ENCODE data around the gene NR2E1.

NR2E1 gene

DNA sequence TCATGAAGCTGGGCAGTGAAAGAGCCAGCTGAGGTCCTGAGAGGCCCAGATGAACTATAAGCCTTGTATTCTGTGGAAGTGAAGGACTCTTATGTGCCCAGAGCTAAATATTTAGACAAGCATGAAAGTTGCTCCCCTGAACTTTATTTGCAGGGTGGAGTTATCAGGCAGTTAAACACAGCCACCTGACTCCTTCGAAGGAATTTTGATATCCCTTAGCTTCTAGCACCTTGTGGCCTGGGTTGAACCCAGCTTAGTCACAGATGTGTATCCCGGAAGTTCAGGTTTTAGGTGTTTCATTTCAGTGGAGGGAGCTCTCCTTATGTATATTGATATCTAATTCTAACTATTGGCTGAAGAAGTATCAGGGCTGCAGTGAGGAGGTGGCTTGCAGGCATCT, 20.4 kb downstream of the NR2E1 start:
- Histone ChIP-seq H3K36me3 (ENCODE audit: control insufficient read depth in 5 of 5, insufficient read depth in 5 of 5, low read length in 5 of 5) (no peaks in the 10 kb centered on the region), H3K9ac (ENCODE audit: low read length in 5 of 5) (no peak overlapping the region), H3K4me1 (ENCODE audit: control insufficient read depth in 5 of 5, insufficient read depth in 5 of 5, low read length in 5 of 5) (no peaks in the 10 kb centered on the region), H3K27ac (ENCODE audit: low read depth, low read length) (no peak overlapping the region), H3K9me3 (ENCODE audit: control insufficient read depth in 5 of 5, low read length in 5 of 5) (no peaks in the 10 kb centered on the region), H3K27me3 (ENCODE audit: control insufficient read depth in 5 of 5, insufficient read depth in 4 of 5, low read length in 5 of 5) (peaks cover 0 to 14% (median 4%) of the 10 kb centered on the region in 5 donors), H3K4me3 (ENCODE audit: low read depth in 1 of 5, low read length in 5 of 5) (no peak overlapping the region)

DNA sequence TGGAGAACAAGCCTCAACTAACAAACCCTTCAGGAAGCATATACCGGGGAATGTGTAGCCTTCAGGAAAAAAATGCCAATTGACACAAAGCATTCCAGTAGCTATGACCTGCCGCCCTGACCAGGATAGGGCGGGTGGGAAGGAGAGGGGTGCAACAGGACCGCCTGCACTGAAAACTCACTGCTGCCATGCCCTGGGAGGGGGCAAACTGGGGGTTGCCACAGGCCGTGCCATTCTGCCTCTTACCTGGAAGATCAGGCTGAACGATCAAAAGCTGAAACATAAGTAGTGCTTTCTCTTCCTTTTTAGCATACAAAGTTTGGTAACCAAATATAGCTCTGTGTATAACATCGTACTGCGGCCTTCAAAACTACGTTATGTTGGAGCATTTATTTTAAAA, 21.7 kb downstream of the NR2E1 start:
- no peak overlapping the region for H3K9ac ChIP-seq (ENCODE audit: low read length in 5 of 5)
- H3K27ac ChIP-seq (ENCODE audit: low read depth, low read length), result no peak overlapping the region

DNA sequence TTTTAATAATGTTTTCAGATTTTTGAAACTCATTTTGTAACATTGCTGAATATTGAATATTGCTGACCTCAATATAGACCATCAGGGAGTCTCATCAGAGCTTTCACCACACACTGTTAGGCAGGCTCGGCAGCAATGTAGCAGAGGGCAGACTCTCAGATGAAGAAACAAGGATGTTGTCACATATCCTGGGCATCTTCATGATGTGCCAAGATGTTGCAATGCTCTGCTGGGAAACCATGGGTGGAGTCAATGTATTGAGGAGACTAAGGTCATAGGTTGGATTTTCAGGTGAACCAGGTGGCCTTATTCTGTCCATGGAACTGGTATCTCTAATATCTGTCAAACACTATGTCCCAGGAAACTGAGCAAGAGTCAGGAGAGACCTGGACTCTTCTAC, 27.3 kb downstream of the NR2E1 start:
- Histone ChIP-seq H3K4me1 (ENCODE audit: control insufficient read depth in 5 of 5, insufficient read depth in 5 of 5, low read length in 5 of 5) (no peaks in the 10 kb centered on the region), H3K36me3 (ENCODE audit: control insufficient read depth in 5 of 5, insufficient read depth in 5 of 5, low read length in 5 of 5) (no peaks in the 10 kb centered on the region), H3K9ac (ENCODE audit: low read length in 5 of 5) (no peak overlapping the region), H3K4me3 (ENCODE audit: low read depth in 1 of 5, low read length in 5 of 5) (no peak overlapping the region), H3K27ac (ENCODE audit: low read depth, low read length) (no peak overlapping the region), H3K9me3 (ENCODE audit: control insufficient read depth in 5 of 5, low read length in 5 of 5) (no peaks in the 10 kb centered on the region), H3K27me3 (ENCODE audit: control insufficient read depth in 5 of 5, insufficient read depth in 4 of 5, low read length in 5 of 5) (peaks cover 0 to 4% (median 0%) of the 10 kb centered on the region in 5 donors)

More for the DNA sequence above, 21.7 kb downstream of the NR2E1 start:
- H3K4me3 ChIP-seq (ENCODE audit: low read depth in 1 of 5, low read length in 5 of 5), result no peak overlapping the region
- H3K27me3 ChIP-seq (ENCODE audit: control insufficient read depth in 5 of 5, insufficient read depth in 4 of 5, low read length in 5 of 5), result peaks cover 0 to 14% (median 4%) of the 10 kb centered on the region in 5 donors
- no peaks in the 10 kb centered on the region for H3K4me1 ChIP-seq (ENCODE audit: control insufficient read depth in 5 of 5, insufficient read depth in 5 of 5, low read length in 5 of 5)
- H3K36me3 ChIP-seq (ENCODE audit: control insufficient read depth in 5 of 5, insufficient read depth in 5 of 5, low read length in 5 of 5), result no peaks in the 10 kb centered on the region
- H3K9me3 ChIP-seq (ENCODE audit: control insufficient read depth in 5 of 5, low read length in 5 of 5), result no peaks in the 10 kb centered on the region

DNA sequence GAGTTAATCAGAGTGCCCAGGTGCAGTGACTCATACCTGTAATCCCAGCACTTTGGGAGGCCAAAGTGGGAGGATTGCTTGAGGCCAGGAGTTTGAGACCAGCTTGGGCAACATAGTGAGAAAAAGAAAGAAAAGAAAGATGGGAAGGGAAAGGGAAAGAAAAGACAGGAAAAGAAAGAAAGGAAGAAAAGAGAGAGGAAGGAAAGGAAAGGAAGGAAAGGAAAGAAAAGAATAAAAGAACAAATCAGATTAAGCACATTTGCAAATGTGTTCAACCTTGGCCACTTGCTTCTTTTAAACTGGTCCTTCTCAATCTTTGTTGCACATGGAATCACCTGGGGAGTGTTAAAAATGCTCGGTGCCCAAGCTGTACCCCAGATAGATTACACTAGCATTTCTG, 28.0 kb downstream of the NR2E1 start:
- no peaks in the 10 kb centered on the region for H3K9me3 ChIP-seq (ENCODE audit: control insufficient read depth in 5 of 5, low read length in 5 of 5)
- no peak overlapping the region for H3K27ac ChIP-seq (ENCODE audit: low read depth, low read length)
- no peak overlapping the region for H3K4me3 ChIP-seq (ENCODE audit: low read depth in 1 of 5, low read length in 5 of 5)
- H3K4me1 ChIP-seq (ENCODE audit: control insufficient read depth in 5 of 5, insufficient read depth in 5 of 5, low read length in 5 of 5), result no peaks in the 10 kb centered on the region
- H3K36me3 ChIP-seq (ENCODE audit: control insufficient read depth in 5 of 5, insufficient read depth in 5 of 5, low read length in 5 of 5), result no peaks in the 10 kb centered on the region
- H3K9ac ChIP-seq (ENCODE audit: low read length in 5 of 5), result no peak overlapping the region
- peaks cover 0 to 4% (median 0%) of the 10 kb centered on the region in 5 donors for H3K27me3 ChIP-seq (ENCODE audit: control insufficient read depth in 5 of 5, insufficient read depth in 4 of 5, low read length in 5 of 5)

DNA sequence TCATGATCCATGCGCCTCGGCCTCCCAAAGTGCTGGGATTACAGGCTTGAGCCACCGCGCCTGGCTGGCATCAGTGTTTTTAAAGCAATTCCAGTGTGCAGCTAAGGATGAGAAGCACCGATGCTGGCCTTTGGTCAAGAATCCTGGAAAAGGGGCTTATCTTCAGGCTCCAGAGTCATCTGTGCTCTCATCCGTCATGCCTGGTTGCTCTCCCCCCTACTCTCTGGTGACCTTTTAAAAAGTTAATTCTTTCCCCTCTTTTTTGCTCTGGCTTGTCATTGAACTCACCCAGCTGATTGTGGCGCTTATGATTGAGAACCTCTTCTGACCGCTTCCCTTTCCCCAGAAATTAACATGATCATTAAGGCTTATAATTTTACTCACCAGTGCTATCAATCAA, 28.7 kb downstream of the NR2E1 start:
- no peak overlapping the region for H3K27ac ChIP-seq (ENCODE audit: low read depth, low read length)
- H3K4me1 ChIP-seq (ENCODE audit: control insufficient read depth in 5 of 5, insufficient read depth in 5 of 5, low read length in 5 of 5), result no peaks in the 10 kb centered on the region
- H3K9me3 ChIP-seq (ENCODE audit: control insufficient read depth in 5 of 5, low read length in 5 of 5), result no peaks in the 10 kb centered on the region
- no peak overlapping the region for H3K9ac ChIP-seq (ENCODE audit: low read length in 5 of 5)
- H3K36me3 ChIP-seq (ENCODE audit: control insufficient read depth in 5 of 5, insufficient read depth in 5 of 5, low read length in 5 of 5), result no peaks in the 10 kb centered on the region
- H3K27me3 ChIP-seq (ENCODE audit: control insufficient read depth in 5 of 5, insufficient read depth in 4 of 5, low read length in 5 of 5), result peaks cover 0 to 4% (median 0%) of the 10 kb centered on the region in 5 donors
- H3K4me3 ChIP-seq (ENCODE audit: low read depth in 1 of 5, low read length in 5 of 5), result no peak overlapping the region

DNA sequence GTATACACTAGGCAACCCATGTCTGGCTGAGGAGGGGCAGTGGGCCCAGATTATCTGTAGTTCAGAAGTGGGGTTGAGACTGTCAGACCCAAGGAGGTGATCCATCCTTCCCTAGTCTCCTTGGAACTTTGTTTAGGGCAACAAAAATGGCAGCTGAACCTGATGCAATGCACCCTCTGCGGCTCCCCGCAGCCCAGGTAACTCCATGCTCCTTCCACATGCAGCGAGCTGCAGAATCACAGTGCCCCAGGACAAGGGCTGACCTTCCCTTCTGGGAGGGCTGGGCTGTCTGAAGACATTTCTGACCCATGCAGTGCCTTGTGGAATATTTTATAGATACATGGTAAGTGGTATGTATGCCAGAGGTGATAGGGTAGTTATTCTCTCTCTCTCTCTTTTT, 29.4 kb downstream of the NR2E1 start:
- Histone ChIP-seq H3K4me3 (ENCODE audit: low read depth in 1 of 5, low read length in 5 of 5) (no peak overlapping the region), H3K27ac (ENCODE audit: low read depth, low read length) (no peak overlapping the region), H3K9ac (ENCODE audit: low read length in 5 of 5) (no peak overlapping the region), H3K4me1 (ENCODE audit: control insufficient read depth in 5 of 5, insufficient read depth in 5 of 5, low read length in 5 of 5) (no peaks in the 10 kb centered on the region), H3K36me3 (ENCODE audit: control insufficient read depth in 5 of 5, insufficient read depth in 5 of 5, low read length in 5 of 5) (no peaks in the 10 kb centered on the region), H3K9me3 (ENCODE audit: control insufficient read depth in 5 of 5, low read length in 5 of 5) (no peaks in the 10 kb centered on the region), H3K27me3 (ENCODE audit: control insufficient read depth in 5 of 5, insufficient read depth in 4 of 5, low read length in 5 of 5) (peaks cover 0 to 4% (median 0%) of the 10 kb centered on the region in 5 donors)

DNA sequence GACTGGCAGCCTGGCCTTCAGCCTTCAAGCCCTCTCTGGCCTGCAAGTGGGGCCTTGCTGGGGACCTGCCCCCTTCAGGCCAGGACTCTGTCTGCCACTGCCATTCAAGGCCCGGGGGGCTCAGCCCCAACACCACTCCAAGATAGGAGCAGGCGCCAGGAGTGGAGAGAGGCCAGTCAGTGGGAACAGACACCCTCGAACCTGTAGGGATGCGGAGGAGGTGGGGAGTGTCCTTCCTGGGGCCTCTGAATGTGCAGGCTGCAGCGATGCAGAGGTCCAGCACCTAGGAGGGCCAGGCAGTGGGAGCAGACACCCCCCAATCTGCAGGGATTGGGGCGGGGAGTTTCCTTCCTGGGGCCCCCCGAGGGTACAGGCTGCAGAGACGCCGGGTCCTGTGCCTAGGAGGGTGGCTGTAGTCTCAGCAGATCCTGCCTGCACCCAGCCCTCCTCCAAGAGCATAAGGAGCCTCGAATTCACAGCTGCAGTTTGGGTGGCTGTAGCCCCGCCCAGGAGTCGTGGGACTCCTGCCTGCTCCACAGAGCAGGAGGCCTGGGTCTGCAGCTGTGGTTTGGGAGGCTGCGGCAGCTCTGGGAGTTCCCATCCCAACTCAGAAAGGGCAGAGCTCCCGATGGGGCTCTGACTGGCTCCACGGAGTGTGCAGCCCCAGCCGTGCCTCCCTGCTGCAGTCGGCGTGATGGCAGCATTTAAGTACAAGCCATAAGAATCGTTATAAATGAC, 33.1 kb downstream of the NR2E1 start:
- Histone ChIP-seq H3K9ac (ENCODE audit: low read length in 5 of 5) (no peak overlapping the region), H3K27me3 (ENCODE audit: control insufficient read depth in 5 of 5, insufficient read depth in 4 of 5, low read length in 5 of 5) (peaks cover 0 to 4% (median 0%) of the 10 kb centered on the region in 5 donors), H3K36me3 (ENCODE audit: control insufficient read depth in 5 of 5, insufficient read depth in 5 of 5, low read length in 5 of 5) (peaks cover 0 to 2% (median 0%) of the 10 kb centered on the region in 5 donors), H3K27ac (ENCODE audit: low read depth, low read length) (no peak overlapping the region), H3K4me3 (ENCODE audit: low read depth in 1 of 5, low read length in 5 of 5) (no peak overlapping the region), H3K4me1 (ENCODE audit: control insufficient read depth in 5 of 5, insufficient read depth in 5 of 5, low read length in 5 of 5) (peaks cover 0 to 7% (median 3%) of the 10 kb centered on the region in 5 donors), H3K9me3 (ENCODE audit: control insufficient read depth in 5 of 5, low read length in 5 of 5) (no peaks in the 10 kb centered on the region)

DNA sequence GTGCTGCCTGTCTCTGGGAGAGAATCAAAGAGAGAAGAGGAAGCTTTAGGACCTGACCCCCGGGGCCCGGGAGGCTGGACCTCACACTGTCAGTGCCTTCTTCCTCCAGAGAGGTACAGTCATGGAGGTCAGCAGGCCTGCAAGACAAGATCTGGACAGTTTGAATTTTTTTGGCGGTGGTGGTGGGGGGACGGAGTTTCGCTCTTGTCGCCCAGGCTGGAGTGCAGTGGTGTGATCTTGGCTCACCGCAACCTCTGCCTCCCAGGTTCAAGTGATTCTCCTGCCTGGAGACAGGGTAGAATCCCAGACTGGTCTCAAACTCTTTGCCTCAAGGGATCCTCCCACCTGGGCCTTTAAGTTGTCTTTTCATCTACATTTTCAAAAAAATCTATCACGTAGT, 34.4 kb downstream of the NR2E1 start:
- no peaks in the 10 kb centered on the region for H3K9me3 ChIP-seq (ENCODE audit: control insufficient read depth in 5 of 5, low read length in 5 of 5)
- H3K27ac ChIP-seq (ENCODE audit: low read depth, low read length), result no peak overlapping the region
- H3K27me3 ChIP-seq (ENCODE audit: control insufficient read depth in 5 of 5, insufficient read depth in 4 of 5, low read length in 5 of 5), result peaks cover 0 to 2% (median 0%) of the 10 kb centered on the region in 5 donors
- H3K4me1 ChIP-seq (ENCODE audit: control insufficient read depth in 5 of 5, insufficient read depth in 5 of 5, low read length in 5 of 5), result peaks cover 0 to 7% (median 3%) of the 10 kb centered on the region in 5 donors
- H3K4me3 ChIP-seq (ENCODE audit: low read depth in 1 of 5, low read length in 5 of 5), result no peak overlapping the region
- H3K36me3 ChIP-seq (ENCODE audit: control insufficient read depth in 5 of 5, insufficient read depth in 5 of 5, low read length in 5 of 5), result peaks cover 0 to 2% (median 0%) of the 10 kb centered on the region in 5 donors
- H3K9ac ChIP-seq (ENCODE audit: low read length in 5 of 5), result no peak overlapping the region

DNA sequence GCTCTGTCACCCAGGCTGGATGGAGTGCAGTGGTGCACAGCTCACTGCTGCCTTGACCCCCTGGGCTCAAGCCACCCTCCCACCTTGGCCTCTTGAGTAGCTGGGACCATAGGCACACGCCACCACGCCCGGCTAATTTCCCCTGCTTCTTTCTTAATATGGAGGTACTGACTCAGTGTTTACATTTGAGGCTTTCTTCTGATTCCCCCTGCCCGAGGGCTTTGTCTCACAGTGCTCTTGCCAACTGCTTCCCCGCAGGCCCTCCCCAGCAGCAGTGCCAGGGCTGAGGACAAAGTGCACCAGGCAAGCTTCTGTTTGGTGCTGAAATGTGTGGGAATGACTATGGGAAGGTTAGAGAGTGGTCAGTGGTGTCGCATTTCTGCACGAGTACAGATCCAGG, 34.8 kb downstream of the NR2E1 start:
- no peak overlapping the region for H3K4me3 ChIP-seq (ENCODE audit: low read depth in 1 of 5, low read length in 5 of 5)
- peaks cover 0 to 2% (median 0%) of the 10 kb centered on the region in 5 donors for H3K36me3 ChIP-seq (ENCODE audit: control insufficient read depth in 5 of 5, insufficient read depth in 5 of 5, low read length in 5 of 5)
- no peaks in the 10 kb centered on the region for H3K27me3 ChIP-seq (ENCODE audit: control insufficient read depth in 5 of 5, insufficient read depth in 4 of 5, low read length in 5 of 5)
- H3K9ac ChIP-seq (ENCODE audit: low read length in 5 of 5), result no peak overlapping the region
- peaks cover 0 to 7% (median 3%) of the 10 kb centered on the region in 5 donors for H3K4me1 ChIP-seq (ENCODE audit: control insufficient read depth in 5 of 5, insufficient read depth in 5 of 5, low read length in 5 of 5)
- no peaks in the 10 kb centered on the region for H3K9me3 ChIP-seq (ENCODE audit: control insufficient read depth in 5 of 5, low read length in 5 of 5)
- H3K27ac ChIP-seq (ENCODE audit: low read depth, low read length), result no peak overlapping the region

DNA sequence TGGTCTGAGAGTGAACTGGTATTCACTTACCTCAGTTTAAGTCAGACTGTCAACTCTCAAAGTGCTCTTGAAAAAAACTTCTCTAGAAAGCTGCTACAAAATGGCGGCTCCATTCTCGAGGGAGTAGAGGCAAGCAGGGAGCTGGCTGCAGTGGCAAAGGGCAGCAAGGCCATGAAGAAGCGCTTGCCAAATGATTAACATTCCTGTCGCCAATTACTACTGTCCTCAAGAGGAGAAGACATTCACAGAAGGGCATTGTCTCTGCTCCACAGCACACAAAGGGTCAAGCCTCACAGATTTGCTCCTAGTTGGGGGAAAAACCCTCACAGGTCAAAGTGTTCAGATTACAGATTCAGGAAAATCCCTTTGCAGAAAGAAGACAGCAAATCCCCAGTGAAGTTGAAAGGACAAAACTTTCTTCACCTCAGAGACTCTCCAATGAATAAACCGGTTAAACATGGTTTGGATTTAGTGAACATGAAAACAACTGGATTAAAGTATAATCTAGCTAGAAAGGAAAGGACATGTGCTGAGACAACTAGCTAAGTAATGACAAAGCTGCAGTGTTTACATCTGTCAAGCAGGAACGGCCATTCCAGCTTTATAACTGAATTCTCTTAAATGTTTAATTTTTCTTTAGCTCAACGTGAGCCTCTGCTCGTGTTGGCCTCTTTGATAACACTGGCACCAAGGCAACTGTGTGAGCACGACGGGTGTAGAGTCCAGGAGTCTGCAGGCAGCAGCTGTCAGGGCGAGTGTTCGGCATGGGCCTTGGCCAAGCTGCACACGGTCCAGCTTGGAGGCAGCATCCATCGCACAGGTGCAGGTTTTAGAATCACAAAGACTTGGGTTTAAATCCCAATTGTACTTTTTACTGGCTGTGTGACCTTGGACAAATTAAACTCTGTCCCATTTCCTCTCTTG, 37.6 kb downstream of the NR2E1 start:
- H3K9ac ChIP-seq (ENCODE audit: low read length in 5 of 5), result no peak overlapping the region
- peaks cover 0 to 13% (median 3%) of the 10 kb centered on the region in 5 donors for H3K4me1 ChIP-seq (ENCODE audit: control insufficient read depth in 5 of 5, insufficient read depth in 5 of 5, low read length in 5 of 5)
- no peak overlapping the region for H3K4me3 ChIP-seq (ENCODE audit: low read depth in 1 of 5, low read length in 5 of 5)
- peaks cover 0 to 11% (median 3%) of the 10 kb centered on the region in 5 donors for H3K36me3 ChIP-seq (ENCODE audit: control insufficient read depth in 5 of 5, insufficient read depth in 5 of 5, low read length in 5 of 5)
- H3K9me3 ChIP-seq (ENCODE audit: control insufficient read depth in 5 of 5, low read length in 5 of 5), result no peaks in the 10 kb centered on the region
- no peak overlapping the region for H3K27ac ChIP-seq (ENCODE audit: low read depth, low read length)
- H3K27me3 ChIP-seq (ENCODE audit: control insufficient read depth in 5 of 5, insufficient read depth in 4 of 5, low read length in 5 of 5), result no peaks in the 10 kb centered on the region

All from subcutaneous abdominal adipose tissue (tissue), 5 donors.